SK-N-SH (cell line): Measurements from ENCODE around the gene SLC16A8. TPM values are rescaled to one million over a fixed set of nuclear protein-coding genes. Genes with fewer than 3 reads are reported as not detected.
A peak's percentile ranks its signal among the peaks of the same experiment; 100 is the strongest.

Experiments used
- CTCF ChIA-PET: fragments of 300-600, 350-600 bp; formaldehyde crosslinking; extraction: SDS; loops from one replicate; lab custom pipeline; 2021; lab: Yijun Ruan, JAX
- POLR2A ChIA-PET: fragments of 350-600 bp; sonication (Branson Sonifier 250); formaldehyde crosslinking; extraction: SDS; loops from one replicate; lab custom pipeline; 2020; ENCODE audit warnings: antibody characterized with exemption, inconsistent platforms; lab: Yijun Ruan, JAX
- DNase-seq: peaks from one replicate; pipeline ENCODE4 v3.0.0; 2012
- H2AFZ ChIP-seq: fragments of 200-600 bp; sonication (generic); 2 replicates; pipeline ENCODE4 v1.8.1; 2016; ENCODE audit warnings: antibody characterized with exemption, mild to moderate bottlenecking, low read depth
- H3F3A ChIP-seq: fragments of 200-600 bp; sonication (generic); replicated peaks from 2 replicates; pipeline ENCODE3; 2016; ENCODE audit warnings: antibody characterized with exemption, mild to moderate bottlenecking; ENCODE audit not compliant: insufficient read depth
- H3K27ac ChIP-seq, 2 experiments: fragments of 200-500 bp in 1 of 2; fragments of 200-600 bp in 1 of 2; sonication (Bioruptor generic) in 1 of 2; sonication (generic), shearing (Covaris generic) in 1 of 2; 2 replicates each; pipeline versions ENCODE4 v1.5.1 to v1.6.1; 2014 to 2016; ENCODE audit warnings: low read depth in 2 of 2, inconsistent platforms in 1 of 2, low read length in 1 of 2, mild to moderate bottlenecking in 1 of 2, mixed read lengths in 1 of 2
- H3K27me3 ChIP-seq: fragments of 200-600 bp; sonication (generic), shearing (Covaris generic); 2 replicates; pipeline ENCODE4 v1.6.1; 2016; ENCODE audit warnings: mixed run types; ENCODE audit not compliant: insufficient read depth
- H3K36me3 ChIP-seq, 2 experiments: fragments of 200-500 bp in 1 of 2; fragments of 200-600 bp in 1 of 2; sonication (Bioruptor generic) in 1 of 2; sonication (generic) in 1 of 2; replicated peaks in 1 of 2; 2 replicates each; pipeline versions ENCODE3 to v1.5.1; 2014 to 2016; ENCODE audit warnings: low read length in 1 of 2, mild to moderate bottlenecking in 1 of 2; ENCODE audit not compliant: insufficient read depth in 2 of 2, control insufficient read depth in 1 of 2
- H3K4me1 ChIP-seq, 2 experiments: fragments of 200-500 bp in 1 of 2; fragments of 200-600 bp in 1 of 2; sonication (Bioruptor generic) in 1 of 2; sonication (generic), shearing (Covaris generic) in 1 of 2; 2 replicates each; pipeline versions ENCODE4 v1.5.1 to v1.6.1; 2014 to 2016; ENCODE audit warnings: low read depth in 1 of 2, low read length in 1 of 2, mixed run types in 1 of 2; ENCODE audit not compliant: insufficient read depth in 2 of 2, control insufficient read depth in 1 of 2
- H3K4me2 ChIP-seq: fragments of 200-600 bp; sonication (generic), shearing (Covaris generic); 2 replicates; pipeline ENCODE4 v1.6.1; 2017; ENCODE audit warnings: mixed run types
- H3K4me3 ChIP-seq, 2 experiments: fragments of 200-500 bp in 1 of 2; fragments of 200-600 bp in 1 of 2; sonication (Bioruptor generic) in 1 of 2; sonication (generic), shearing (Covaris generic) in 1 of 2; 2 replicates each; pipeline versions ENCODE4 v1.5.1 to v1.8.1; 2014 to 2016; ENCODE audit warnings: low read depth in 2 of 2, inconsistent platforms in 1 of 2, low read length in 1 of 2, mild to moderate bottlenecking in 1 of 2, mixed read lengths in 1 of 2, moderate library complexity in 1 of 2
- H3K79me2 ChIP-seq: fragments of 200-600 bp; sonication (generic); 2 replicates; pipeline ENCODE4 v1.8.1; 2017; ENCODE audit warnings: mild to moderate bottlenecking; ENCODE audit not compliant: insufficient read depth
- H3K9ac ChIP-seq: fragments of 200-600 bp; sonication (generic); 2 replicates; pipeline ENCODE4 v1.6.1; 2017; ENCODE audit warnings: mixed run types
- H3K9me2 ChIP-seq: fragments of 200-600 bp; sonication (generic); 2 replicates; pipeline ENCODE4 v1.6.1; 2017; ENCODE audit warnings: mixed run types
- H3K9me3 ChIP-seq: fragments of 200-600 bp; sonication (generic); 2 replicates; pipeline ENCODE4 v1.6.1; 2017; ENCODE audit warnings: mixed run types, mild to moderate bottlenecking, moderate library complexity
- H4K20me1 ChIP-seq: fragments of 200-600 bp; sonication (generic); 2 replicates; pipeline ENCODE4 v1.6.1; 2017; ENCODE audit warnings: mild to moderate bottlenecking, mixed run types; ENCODE audit not compliant: insufficient read depth
- ELF1 ChIP-seq: IDR thresholded peaks from 2 replicates; pipeline ENCODE4 v1.4.0; 2012
- EP300 ChIP-seq, 2 experiments: IDR thresholded peaks; 2 replicates each; pipeline versions ENCODE4 v1.4.0 to v1.6.1; 2012; ENCODE audit warnings: borderline replicate concordance in 1 of 2, low read depth in 1 of 2, low read length in 1 of 2
- FOXJ3 ChIP-seq: sonication (generic); formaldehyde crosslinking; IDR thresholded peaks from 2 replicates; pipeline ENCODE4 v1.5.1; 2020; ENCODE audit warnings: mild to moderate bottlenecking, missing genetic modification reagents
- GATA2 ChIP-seq: sonication (generic); formaldehyde crosslinking; IDR thresholded peaks from 2 replicates; pipeline ENCODE4 v1.5.0; 2020; ENCODE audit warnings: mild to moderate bottlenecking, missing genetic modification reagents
- SIN3A ChIP-seq: IDR thresholded peaks from 2 replicates; pipeline ENCODE4 v1.6.1; 2012; ENCODE audit warnings: low read depth, mild to moderate bottlenecking, low read length, moderate library complexity, borderline replicate concordance
- WGBS: methylation state at CpG from one replicate; pipeline ENCODE4 v1.1.6; 2017; ENCODE audit warnings: low lambda C conversion rate; 5-methylcytosine and 5-hydroxymethylcytosine counted together
- polyA plus RNA-seq, 3 experiments: library from polyadenylated mRNA; depleted of rRNA; stranded (reverse); fragments of >200 nt; gene quantifications; 2 replicates each; pipeline ENCODE4 v1.2.3, GENCODE V29; 2012
- TF ChIP-seq, protein P1 (sequence below): IDR thresholded peaks from 2 replicates; pipeline ENCODE4 v1.6.1; 2012; ENCODE audit warnings: mild to moderate bottlenecking, low read depth, low read length, moderate library complexity

Gene SLC16A8
- polyA plus RNA-seq, 1 of the 3 experiments (the other 2 are of a cell fraction) = not detected

DNA sequence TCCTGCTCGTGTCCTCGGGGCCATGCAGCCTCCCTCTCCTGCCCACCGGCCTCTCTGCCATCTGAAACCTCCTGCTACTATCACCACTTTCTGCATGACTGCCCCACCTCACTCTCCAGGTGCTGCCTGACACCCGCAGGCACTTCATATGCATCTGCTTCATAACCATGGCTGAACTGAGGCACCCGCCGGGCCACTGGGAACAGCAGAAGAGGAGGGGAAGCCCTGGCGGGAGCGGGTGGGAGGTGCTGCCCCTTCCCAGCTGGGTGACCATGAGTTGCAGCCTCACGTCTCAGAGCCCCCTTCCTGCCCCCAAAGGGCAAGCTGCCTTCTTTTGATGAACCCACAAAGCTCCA lies 48.5 kb downstream of the SLC16A8 start:
- DNase-seq = peak; percentile 19
- peaks cover 0 to 4% of the 10 kb centered on the region in 2 experiments; a peak in 1 of 4 replicates for H3K4me1 ChIP-seq
- H3K4me3 ChIP-seq = no peak overlapping the region
- POLR2A ChIA-PET = no interaction called here
- H3K27me3 ChIP-seq = no peaks in the 10 kb centered on the region
- no peaks in the 10 kb centered on the region for H3K9me2 ChIP-seq
- H3K36me3 ChIP-seq = no peaks in the 10 kb centered on the region
- no peak overlapping the region for H3K4me2 ChIP-seq
- no peaks in the 10 kb centered on the region for H3K9me3 ChIP-seq
- TF ChIP-seq GATA2 (CRISPR knock-in tag) = no peak
- TF ChIP-seq, protein P1, sequence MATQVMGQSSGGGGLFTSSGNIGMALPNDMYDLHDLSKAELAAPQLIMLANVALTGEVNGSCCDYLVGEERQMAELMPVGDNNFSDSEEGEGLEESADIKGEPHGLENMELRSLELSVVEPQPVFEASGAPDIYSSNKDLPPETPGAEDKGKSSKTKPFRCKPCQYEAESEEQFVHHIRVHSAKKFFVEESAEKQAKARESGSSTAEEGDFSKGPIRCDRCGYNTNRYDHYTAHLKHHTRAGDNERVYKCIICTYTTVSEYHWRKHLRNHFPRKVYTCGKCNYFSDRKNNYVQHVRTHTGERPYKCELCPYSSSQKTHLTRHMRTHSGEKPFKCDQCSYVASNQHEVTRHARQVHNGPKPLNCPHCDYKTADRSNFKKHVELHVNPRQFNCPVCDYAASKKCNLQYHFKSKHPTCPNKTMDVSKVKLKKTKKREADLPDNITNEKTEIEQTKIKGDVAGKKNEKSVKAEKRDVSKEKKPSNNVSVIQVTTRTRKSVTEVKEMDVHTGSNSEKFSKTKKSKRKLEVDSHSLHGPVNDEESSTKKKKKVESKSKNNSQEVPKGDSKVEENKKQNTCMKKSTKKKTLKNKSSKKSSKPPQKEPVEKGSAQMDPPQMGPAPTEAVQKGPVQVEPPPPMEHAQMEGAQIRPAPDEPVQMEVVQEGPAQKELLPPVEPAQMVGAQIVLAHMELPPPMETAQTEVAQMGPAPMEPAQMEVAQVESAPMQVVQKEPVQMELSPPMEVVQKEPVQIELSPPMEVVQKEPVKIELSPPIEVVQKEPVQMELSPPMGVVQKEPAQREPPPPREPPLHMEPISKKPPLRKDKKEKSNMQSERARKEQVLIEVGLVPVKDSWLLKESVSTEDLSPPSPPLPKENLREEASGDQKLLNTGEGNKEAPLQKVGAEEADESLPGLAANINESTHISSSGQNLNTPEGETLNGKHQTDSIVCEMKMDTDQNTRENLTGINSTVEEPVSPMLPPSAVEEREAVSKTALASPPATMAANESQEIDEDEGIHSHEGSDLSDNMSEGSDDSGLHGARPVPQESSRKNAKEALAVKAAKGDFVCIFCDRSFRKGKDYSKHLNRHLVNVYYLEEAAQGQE = no peak
- TF ChIP-seq EP300 (IDR thresholded peaks at IDR 0.05; ENCODE audit: borderline replicate concordance in 1 of 2, low read depth in 1 of 2, low read length in 1 of 2) = no peak
- no peak for TF ChIP-seq ELF1
- 97% methylated on average over 3 of the region's 9 CpGs for WGBS
- CTCF ChIA-PET = no interaction called here
- H4K20me1 ChIP-seq = no peaks in the 10 kb centered on the region
- no peaks in the 10 kb centered on the region for H3F3A ChIP-seq
- H2AFZ ChIP-seq = no peak overlapping the region
- H3K79me2 ChIP-seq = no peaks in the 10 kb centered on the region
- no peak overlapping the region for H3K27ac ChIP-seq
- no peak overlapping the region for H3K9ac ChIP-seq

DNA sequence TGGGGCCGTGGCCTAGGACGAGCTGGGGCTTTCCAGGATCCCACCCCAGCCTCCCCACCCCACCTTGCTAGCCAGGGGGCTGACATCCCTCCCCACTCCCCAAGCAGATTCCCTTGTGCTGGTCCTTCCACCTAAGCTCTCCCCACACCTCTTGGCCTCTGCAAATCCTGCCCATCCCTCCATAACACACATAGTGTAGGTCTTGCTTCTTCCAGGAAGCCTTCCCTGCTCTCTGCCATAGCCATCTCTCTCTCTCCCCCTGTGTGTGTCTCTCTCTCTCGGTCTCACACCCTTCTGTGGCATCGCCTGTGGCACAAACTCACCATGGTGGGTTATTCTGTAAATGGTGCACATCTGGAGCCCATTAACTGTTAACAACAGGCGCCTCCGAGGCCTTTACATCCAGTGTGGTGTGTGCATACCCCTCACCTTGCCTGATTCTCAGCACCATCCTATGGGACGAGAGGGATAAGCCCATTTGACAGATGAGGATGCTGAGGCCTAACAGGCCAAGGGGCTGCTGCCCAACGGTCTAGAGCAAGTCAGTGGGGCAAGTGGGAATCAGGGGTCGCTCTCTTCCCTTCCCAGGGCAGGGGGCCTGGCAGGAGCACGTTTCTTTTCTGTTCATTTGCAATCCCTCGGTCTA lies 49.0 kb downstream of the SLC16A8 start:
- Histone ChIP-seq H3K4me2 (no peak overlapping the region), H3K27ac (0 out of 4 replicates have a peak overlapping the region, but pooled peaks of 1 of the 2 experiments have one; percentile 24), H3K9ac (no peak overlapping the region)

More for the DNA sequence above, 49.0 kb downstream of the SLC16A8 start:
- H3K4me1 ChIP-seq = peaks cover 0 to 4% of the 10 kb centered on the region in 2 experiments; a peak in 1 of 4 replicates
- no peaks in the 10 kb centered on the region for H3K9me2 ChIP-seq
- no peak overlapping the region for H2AFZ ChIP-seq
- CTCF ChIA-PET = interaction anchor here (1.0 kb wide), 1 partner anchor 17 kb away, joined by 3 read pairs; no protein-coding TSS in a partner anchor
- H3K36me3 ChIP-seq = no peaks in the 10 kb centered on the region
- POLR2A ChIA-PET = no interaction called here
- TF ChIP-seq, protein P1 = no peak
- TF ChIP-seq FOXJ3 (CRISPR knock-in tag) (no peak), SIN3A (no peak)
- H3K79me2 ChIP-seq = no peaks in the 10 kb centered on the region
- H3F3A ChIP-seq = no peaks in the 10 kb centered on the region
- H3K9me3 ChIP-seq = no peaks in the 10 kb centered on the region
- WGBS = 77% methylated on average over 8 of the region's 11 CpGs
- H3K4me3 ChIP-seq = no peak overlapping the region
- peak; percentile 23 for DNase-seq
- H3K27me3 ChIP-seq = no peaks in the 10 kb centered on the region
- H4K20me1 ChIP-seq = no peaks in the 10 kb centered on the region
